IPS DF 4.7 (cell line): ENCODE results near the gene RAB11FIP4.

Source experiments
- DNase-seq: peaks from one replicate; pipeline ENCODE4 v3.0.0-alpha.2; 2013; ENCODE audit warnings: low spot score; ENCODE audit errors: extremely low read depth

Gene RAB11FIP4

GRCh38 chr17:31457391-31458234 is 66.1 kb downstream of the RAB11FIP4 start:
- no peak for DNase-seq

GRCh38 chr17:31458829-31459228 is 67.4 kb downstream of the RAB11FIP4 start:
- no peak for DNase-seq

GRCh38 chr17:31459716-31460115 is 68.2 kb downstream of the RAB11FIP4 start:
- DNase-seq, result no peak

- DNase-seq, result no peak
Measured at GRCh38 chr17:31460226-31460721, 68.8 kb downstream of the RAB11FIP4 start.

GRCh38 chr17:31461227-31461810 is 69.8 kb downstream of the RAB11FIP4 start:
- DNase-seq, result no peak

GRCh38 chr17:31462261-31462660 is 70.8 kb downstream of the RAB11FIP4 start:
- DNase-seq, result no peak

- DNase-seq, result no peak
Measured at GRCh38 chr17:31466096-31466760, 74.8 kb downstream of the RAB11FIP4 start.

GRCh38 chr17:31467502-31468256 is 76.2 kb downstream of the RAB11FIP4 start:
- DNase-seq, result no peak

- no peak for DNase-seq
Measured at GRCh38 chr17:31469959-31470358, 78.5 kb downstream of the RAB11FIP4 start.

- DNase-seq, result no peak
Measured at GRCh38 chr17:31470592-31470991, 79.1 kb downstream of the RAB11FIP4 start.

GRCh38 chr17:31472137-31472536 is 80.7 kb downstream of the RAB11FIP4 start:
- DNase-seq, result no peak

GRCh38 chr17:31475378-31476162 is 84.1 kb downstream of the RAB11FIP4 start:
- DNase-seq, result no peak

- DNase-seq, result no peak
Measured at GRCh38 chr17:31476525-31477416, 85.3 kb downstream of the RAB11FIP4 start.

GRCh38 chr17:31477417-31478055 is 86.1 kb downstream of the RAB11FIP4 start:
- DNase-seq, result no peak

- no peak for DNase-seq
Measured at GRCh38 chr17:31479062-31479408, 87.6 kb downstream of the RAB11FIP4 start.

GRCh38 chr17:31479524-31479923 is 88.0 kb downstream of the RAB11FIP4 start:
- DNase-seq, result no peak

- no peak for DNase-seq
Measured at GRCh38 chr17:31480067-31480466, 88.6 kb downstream of the RAB11FIP4 start.

GRCh38 chr17:31480904-31481782 is 89.7 kb downstream of the RAB11FIP4 start:
- no peak for DNase-seq
